PFSK-1 (cell line): ENCODE results near the gene KLF11.

Experiments used
- FOXP2 ChIP-seq: optimal IDR thresholded peaks from 2 replicates; pipeline ENCODE3; 2011; ENCODE audit warnings: borderline replicate concordance, control low read depth, inconsistent platforms; ENCODE audit not compliant: insufficient read depth; ENCODE audit errors: extremely low read length, extremely low read depth
- POLR2AphosphoS5 ChIP-seq: IDR thresholded peaks from 2 replicates; pipeline ENCODE4 v1.6.1; 2012; ENCODE audit warnings: low read depth, mild to moderate bottlenecking, control low read depth, low read length, moderate library complexity
- SIN3A ChIP-seq: IDR thresholded peaks from 2 replicates; pipeline ENCODE4 v1.6.1; 2012; ENCODE audit warnings: mild to moderate bottlenecking, low read length, moderate library complexity, borderline replicate concordance; ENCODE audit not compliant: insufficient read depth
- TAF1 ChIP-seq: IDR thresholded peaks from 2 replicates; pipeline ENCODE4 v1.6.1; 2012; ENCODE audit warnings: low read length, control low read depth, borderline replicate concordance; ENCODE audit not compliant: insufficient read depth
- TF ChIP-seq, protein P1 (sequence below), 2 experiments: IDR thresholded peaks; 2 replicates each; pipeline versions ENCODE4 v1.6.1 to v1.8.0; 2011 to 2012; ENCODE audit warnings: low read depth in 2 of 2, low read length in 2 of 2, control low read depth in 1 of 2, inconsistent platforms in 1 of 2, mild to moderate bottlenecking in 1 of 2, moderate library complexity in 1 of 2; ENCODE audit not compliant: insufficient read depth in 1 of 2

DNA sequence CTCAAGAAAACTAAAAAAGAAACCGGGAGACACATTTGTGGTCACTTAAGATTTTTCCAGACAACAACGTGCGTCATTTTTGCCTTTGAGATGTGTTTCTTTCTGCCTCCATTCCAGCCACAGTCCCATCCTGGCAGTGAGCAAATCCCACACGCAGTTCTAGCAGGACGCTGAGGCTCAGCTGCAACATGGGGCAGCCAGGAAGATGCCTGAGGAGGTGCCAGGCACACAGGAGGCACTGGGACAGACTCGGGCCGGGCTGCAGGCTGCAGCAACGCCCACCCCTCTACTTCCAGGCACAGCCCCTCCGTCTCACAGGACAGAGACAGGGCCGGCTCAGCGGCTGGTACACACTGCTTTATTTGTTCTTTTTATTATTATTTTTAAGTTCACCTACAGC is 13.1 kb downstream of the KLF11 start:
- TF ChIP-seq, protein P1, sequence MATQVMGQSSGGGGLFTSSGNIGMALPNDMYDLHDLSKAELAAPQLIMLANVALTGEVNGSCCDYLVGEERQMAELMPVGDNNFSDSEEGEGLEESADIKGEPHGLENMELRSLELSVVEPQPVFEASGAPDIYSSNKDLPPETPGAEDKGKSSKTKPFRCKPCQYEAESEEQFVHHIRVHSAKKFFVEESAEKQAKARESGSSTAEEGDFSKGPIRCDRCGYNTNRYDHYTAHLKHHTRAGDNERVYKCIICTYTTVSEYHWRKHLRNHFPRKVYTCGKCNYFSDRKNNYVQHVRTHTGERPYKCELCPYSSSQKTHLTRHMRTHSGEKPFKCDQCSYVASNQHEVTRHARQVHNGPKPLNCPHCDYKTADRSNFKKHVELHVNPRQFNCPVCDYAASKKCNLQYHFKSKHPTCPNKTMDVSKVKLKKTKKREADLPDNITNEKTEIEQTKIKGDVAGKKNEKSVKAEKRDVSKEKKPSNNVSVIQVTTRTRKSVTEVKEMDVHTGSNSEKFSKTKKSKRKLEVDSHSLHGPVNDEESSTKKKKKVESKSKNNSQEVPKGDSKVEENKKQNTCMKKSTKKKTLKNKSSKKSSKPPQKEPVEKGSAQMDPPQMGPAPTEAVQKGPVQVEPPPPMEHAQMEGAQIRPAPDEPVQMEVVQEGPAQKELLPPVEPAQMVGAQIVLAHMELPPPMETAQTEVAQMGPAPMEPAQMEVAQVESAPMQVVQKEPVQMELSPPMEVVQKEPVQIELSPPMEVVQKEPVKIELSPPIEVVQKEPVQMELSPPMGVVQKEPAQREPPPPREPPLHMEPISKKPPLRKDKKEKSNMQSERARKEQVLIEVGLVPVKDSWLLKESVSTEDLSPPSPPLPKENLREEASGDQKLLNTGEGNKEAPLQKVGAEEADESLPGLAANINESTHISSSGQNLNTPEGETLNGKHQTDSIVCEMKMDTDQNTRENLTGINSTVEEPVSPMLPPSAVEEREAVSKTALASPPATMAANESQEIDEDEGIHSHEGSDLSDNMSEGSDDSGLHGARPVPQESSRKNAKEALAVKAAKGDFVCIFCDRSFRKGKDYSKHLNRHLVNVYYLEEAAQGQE (IDR thresholded peaks at IDR 0.05; ENCODE audit: insufficient read depth in 1 of 2, low read depth in 2 of 2, low read length in 2 of 2), result no peak
- TF ChIP-seq POLR2AphosphoS5, result no peak
- no peak for TF ChIP-seq SIN3A
- no peak for TF ChIP-seq FOXP2
- TF ChIP-seq TAF1, result no peak
